HG02840 (cell line): ENCODE results near the gene CLDND1.
"Not testable (repeated sequence)": the region's sequence is repeated elsewhere in the genome, so short reads cannot be mapped to it uniquely, and the experiment has no call there.

Source experiments
- ATAC-seq: cut with Tn5 transposase; IDR thresholded peaks from one replicate; pipeline ENCODE4 v1.9.1; 2021; ENCODE audit warnings: mild to moderate bottlenecking, moderate library complexity, moderate number of reproducible peaks; ENCODE audit not compliant: unreplicated experiment, low FRiP score

Gene CLDND1

GRCh38 chr3:98522544-98523281 lies at the start of gene CLDND1:
Gene CLDND1 (minus strand): TSS chr3:98522902. CDS start chr3:98521424, 1,478 bp downstream.
- peak; percentile 91 for ATAC-seq

- no peak for ATAC-seq
Measured at GRCh38 chr3:98568402-98568801, 45.7 kb upstream of the CLDND1 start.

GRCh38 chr3:98567666-98568270 lies 45.1 kb upstream of the CLDND1 start:
- ATAC-seq: no peak

DNA sequence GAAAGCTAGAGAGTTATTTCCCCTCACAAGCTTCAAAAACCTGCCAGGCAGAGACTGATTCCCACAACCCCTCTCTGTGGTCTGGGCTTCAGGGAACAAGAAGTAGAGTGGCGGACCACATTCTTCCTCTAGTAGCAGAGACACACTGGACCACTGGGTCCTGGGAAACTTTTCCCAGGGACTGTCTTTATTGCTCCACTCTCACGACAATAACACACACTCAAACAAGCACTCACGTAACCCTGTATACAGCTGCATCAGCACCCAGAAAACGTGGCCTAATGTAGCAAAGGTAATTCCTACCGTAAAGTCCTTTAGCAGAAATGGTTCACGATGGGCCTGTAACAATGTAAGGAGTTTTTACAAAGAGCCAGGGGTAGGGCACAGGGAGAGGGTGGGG lies 43.1 kb upstream of the CLDND1 start:
- ATAC-seq: no peak

DNA sequence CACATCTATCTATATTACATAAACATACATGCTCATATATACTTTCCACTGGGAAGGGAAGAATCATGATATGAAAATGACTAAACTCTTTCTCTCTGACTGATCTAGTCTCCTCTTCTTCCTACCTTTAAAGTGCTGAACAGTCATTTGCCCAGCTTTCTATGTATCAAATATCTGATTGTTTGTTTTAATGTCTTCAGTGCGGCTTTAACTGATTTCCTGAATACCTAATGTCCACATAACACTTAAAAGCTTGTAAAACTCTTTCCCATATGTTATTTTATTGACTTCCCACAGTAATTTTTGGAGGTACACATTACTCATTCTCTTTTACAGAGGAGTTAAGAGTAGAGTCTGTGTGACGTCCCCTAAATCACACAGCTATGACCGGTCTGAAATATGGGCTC lies 42.5 kb upstream of the CLDND1 start:
- ATAC-seq: no peak

- ATAC-seq: peak; percentile 8
Measured at GRCh38 chr3:98564282-98565005, 41.7 kb upstream of the CLDND1 start.

- peak; percentile 59 for ATAC-seq
Measured at GRCh38 chr3:98563661-98564281, 41.1 kb upstream of the CLDND1 start.

GRCh38 chr3:98561727-98562521 lies 39.2 kb upstream of the CLDND1 start:
- ATAC-seq: no peak

DNA sequence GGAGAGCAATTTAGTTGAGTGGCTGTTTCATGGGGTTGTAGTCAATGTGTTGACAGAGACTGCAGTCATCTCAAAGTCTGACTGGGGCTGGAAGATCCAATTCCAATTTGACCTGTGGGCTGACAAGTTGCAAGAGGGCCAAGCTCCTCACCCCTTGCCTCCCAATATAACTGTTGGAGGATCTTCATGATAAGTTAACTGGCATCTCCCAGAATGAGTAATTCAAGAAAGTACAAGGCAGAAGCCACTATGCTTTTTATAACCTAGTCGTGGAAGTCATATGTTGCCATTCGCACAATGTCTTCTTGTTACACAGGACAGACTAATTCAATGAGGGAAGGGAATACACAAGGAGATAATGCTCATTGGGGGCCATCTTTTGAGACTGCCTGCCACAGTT lies 38.2 kb upstream of the CLDND1 start:
- no peak for ATAC-seq

DNA sequence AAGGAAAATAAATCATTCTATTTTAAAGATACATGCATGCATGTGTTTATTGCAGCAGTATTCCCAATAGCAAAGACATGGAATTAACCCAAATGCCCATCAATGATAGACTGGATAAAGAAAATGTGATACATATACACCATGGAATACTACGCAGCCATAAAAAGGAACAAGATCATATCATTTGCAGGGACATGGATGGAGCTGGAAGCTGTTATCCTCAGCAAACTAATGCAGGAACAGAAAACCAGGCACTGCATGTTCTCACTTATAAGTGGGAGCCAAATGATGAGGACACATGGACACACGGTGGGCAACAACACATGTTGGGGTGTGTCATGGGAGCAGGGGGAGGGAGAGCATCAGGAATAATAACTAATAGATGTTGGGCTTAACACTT lies 37.1 kb upstream of the CLDND1 start:
- not testable (repeated sequence) for ATAC-seq

GRCh38 chr3:98558100-98558827 lies 35.6 kb upstream of the CLDND1 start:
- ATAC-seq: no peak

GRCh38 chr3:98557324-98558010 lies 34.8 kb upstream of the CLDND1 start:
- no peak for ATAC-seq

DNA sequence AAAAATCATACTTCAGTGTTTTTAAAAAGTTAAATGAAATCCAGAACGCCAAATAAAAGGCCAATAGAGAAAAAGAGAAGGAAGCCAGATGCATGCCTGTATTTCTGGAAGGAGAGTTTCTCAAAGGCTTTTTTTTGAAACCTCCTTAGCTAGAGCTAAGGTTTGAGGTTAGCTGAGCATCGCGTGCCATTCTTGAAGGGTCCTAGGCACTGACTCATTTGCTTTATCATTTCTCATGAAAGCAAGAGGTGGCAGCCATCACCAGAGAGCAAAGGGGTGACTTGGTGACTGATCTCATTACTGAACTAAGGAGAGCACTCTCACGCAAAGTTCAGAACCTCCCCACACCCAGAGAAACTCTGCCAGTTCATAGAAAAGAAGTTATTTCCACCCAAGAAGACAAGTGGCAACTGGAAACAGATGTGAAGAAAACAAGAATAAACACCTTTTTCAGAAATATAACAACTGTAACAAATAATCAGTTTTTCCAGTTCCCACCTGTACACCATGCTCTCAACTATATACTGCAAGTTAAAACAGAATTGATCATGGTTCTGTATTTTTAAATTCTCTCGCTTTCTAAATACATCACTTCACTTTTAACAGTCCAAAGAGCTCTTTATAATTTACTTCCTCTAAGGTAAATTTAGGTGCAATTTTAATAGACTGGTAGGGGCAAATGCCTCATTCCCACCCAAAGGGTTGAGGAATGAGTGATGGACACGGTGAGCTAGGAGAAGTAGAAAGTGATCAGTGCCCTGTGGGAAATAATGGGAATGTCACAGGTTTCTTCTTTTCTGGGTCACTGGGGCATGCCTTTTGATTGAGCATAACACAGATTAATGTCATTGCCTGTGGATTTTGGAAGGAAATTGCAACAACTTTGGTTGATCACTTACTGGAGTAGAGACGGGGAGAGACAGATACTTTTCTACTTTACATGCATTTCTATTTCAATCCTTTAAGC lies 33.7 kb upstream of the CLDND1 start:
- ATAC-seq: peak; percentile 76

- ATAC-seq: no peak
Measured at GRCh38 chr3:98555025-98555379, 32.3 kb upstream of the CLDND1 start.

DNA sequence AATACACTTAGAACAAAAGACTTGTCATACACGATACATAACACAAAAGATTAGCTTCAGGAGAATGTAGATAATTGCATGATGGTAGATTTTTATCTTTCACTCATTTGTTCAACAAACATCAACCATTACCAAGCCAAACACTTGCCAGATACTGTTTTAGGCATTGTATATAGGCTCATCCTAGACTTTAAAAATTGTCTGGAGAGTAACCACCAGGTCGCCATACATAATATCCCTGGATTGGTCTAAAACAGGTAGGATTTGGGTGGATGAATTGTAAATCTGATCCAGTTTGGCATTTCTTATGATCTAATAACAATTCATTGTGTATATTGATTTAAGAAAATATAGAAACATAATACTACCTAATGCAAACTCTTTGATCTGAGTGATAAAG lies 31.9 kb upstream of the CLDND1 start:
- ATAC-seq: no peak

- ATAC-seq: no peak
Measured at GRCh38 chr3:98553753-98554152, 31.1 kb upstream of the CLDND1 start.

DNA sequence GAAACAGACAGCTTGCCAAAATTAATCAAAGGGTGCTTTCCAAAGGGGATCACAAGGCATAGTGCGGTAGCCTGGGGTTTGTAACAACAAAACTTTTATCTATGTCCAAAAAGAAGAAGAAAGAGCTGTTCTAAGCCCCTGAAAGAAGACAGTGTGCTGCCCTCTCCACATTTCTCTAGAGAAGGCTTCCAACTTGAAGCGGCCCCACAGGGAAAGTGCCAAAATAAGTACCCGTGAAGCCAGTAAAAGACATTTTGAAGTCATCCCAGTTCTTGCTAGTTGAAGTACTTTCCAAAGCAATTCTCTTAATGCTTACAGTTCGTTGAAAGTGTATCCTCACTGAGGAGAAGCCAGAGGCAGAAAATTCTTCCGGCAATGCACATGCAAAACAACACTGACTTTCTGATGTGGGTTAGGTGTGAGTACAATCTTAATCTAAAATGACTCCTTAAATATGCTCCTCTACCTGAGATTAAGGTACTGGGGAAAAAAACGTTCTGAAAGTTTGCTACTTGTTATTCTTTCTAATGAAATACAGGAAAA lies 30.4 kb upstream of the CLDND1 start:
- ATAC-seq: no peak
